Ureter (tissue), 1 donor: ENCODE data around the gene HMX1. TPM values are rescaled to one million over a fixed set of nuclear protein-coding genes. Genes with fewer than 3 reads are reported as not detected.
A peak's percentile ranks its signal among the peaks of the same experiment; 100 is the strongest.

Experiments
- DNase-seq: peaks from one replicate; pipeline ENCODE4 v3.0.0-alpha.2; 2020; ENCODE audit warnings: low spot score
- total RNA-seq: library from RNA; stranded (reverse); gene quantifications from one replicate; pipeline ENCODE4 v1.2.4, GENCODE V29; 2023
- donor health status: DM: yes; HTN: yes; CAD: no.

Gene HMX1
- total RNA-seq, 1 donor from 2014 or later = not detected

DNA sequence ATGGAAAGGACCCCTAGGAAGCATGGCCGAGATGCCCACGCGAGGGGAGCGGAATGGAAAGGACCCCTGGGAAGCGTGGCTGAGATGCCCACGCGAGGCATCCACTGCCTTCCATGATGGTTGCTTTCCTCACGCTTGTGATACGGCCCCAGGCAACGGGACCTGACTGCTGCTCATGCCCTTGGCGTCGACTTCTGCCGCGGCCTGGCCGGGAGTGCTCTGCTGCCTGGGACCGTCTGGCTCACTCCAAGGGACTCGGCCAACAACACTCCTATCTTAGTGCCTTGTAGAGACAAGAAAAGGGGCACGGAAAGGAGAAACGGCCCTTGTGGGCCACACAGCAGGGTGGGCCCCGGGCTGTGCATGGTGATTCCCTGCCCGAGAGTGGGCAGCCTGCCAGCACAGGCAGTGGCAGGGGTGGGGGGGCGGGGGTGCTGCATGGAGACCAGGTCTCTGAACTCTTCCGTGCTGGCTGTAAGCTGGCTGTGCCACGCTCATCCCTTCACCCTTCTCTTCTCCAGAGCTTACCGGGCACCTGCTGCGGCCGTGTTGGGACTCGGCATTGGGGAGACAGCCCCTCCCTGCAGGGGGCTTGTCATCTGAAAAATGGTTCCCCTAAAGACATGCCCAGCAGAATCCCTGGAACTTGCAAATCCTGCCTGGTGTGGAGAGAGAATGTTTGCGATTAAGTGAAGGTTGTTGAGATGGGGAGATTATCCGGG lies 38.6 kb upstream of the HMX1 start:
- peak; percentile 17 for DNase-seq

DNA sequence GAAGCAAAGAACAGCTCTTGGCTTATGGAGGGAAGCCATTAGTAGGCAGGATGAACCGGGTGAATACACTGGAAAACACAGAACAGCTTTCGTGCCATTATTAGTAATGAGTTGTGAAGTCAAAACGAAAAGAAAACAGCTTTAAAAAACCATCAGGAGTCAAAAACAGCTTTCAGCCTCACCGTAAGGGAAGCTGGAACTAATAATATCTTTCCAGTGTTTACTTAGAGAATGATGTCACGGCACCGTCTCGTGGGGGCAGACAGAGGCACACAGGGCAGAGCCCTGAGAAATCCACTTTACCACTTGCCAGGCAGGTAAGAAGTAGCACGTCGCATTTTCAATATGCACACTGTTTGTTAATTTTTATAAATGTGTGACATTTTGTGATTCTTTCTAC lies 37.9 kb upstream of the HMX1 start:
- no peak for DNase-seq

DNA sequence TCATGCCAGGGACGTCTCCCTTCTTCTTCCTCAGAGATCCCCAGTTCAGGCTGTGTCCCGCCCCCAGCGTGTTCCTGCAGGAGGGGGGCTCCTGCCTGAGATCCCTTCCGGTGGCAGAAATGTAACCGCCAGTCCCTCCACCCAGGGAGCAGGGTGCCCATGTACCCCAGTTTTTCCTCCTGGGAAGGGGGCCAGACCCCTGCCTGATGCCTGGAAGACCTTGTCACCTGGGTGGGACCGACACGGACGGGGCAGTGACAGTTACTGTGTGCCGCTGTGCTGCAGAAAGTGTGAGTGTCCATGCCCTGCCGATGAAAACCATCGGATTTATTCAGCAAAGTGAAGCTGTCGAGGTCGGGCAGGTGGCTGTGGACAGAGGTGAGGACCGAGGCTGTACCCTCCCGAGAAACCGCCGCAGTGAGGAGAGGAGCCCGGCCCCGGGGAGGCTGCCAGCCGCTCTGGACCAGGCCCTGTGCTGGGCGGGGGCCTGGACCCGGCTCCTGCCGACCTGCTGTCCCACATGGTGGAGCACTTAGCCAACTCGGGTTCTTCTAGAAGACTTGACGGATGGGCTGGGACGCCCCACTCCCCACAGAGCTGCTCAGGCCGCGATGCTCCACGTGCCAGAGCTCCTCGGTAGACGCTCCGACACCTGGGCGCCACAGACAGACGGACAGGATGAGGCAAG lies 36.7 kb upstream of the HMX1 start:
- DNase-seq = no peak

DNA sequence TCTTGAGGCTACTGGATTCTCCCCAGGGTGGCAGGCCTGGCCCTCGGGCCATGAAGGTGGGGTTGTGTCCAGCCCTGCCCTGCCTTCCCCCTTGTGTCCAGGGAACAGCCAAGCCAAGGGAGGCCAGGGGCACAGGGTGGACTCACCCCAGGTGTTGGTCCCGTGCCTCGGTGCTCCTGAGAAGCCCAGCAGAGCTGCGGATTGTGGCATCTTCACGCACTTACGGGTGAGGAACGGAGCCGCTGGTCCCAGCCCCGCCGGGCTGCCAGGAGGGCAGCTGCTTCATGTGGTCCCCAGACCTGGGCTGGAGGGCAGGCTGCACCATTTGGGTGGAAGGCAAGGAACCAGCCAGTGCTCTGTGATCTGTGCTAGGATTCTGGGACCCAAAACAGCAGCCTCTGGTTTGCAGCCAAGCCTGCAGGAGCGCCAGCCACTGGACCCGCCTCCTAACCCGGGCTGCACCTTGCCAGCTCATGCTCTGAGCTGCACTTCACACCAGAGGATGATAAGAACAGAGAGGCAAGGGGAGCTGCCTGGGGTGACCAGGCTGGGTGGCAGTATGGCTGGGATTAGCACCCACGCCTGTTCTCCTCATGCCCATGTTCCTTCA lies 36.1 kb upstream of the HMX1 start:
- DNase-seq = no peak

DNA sequence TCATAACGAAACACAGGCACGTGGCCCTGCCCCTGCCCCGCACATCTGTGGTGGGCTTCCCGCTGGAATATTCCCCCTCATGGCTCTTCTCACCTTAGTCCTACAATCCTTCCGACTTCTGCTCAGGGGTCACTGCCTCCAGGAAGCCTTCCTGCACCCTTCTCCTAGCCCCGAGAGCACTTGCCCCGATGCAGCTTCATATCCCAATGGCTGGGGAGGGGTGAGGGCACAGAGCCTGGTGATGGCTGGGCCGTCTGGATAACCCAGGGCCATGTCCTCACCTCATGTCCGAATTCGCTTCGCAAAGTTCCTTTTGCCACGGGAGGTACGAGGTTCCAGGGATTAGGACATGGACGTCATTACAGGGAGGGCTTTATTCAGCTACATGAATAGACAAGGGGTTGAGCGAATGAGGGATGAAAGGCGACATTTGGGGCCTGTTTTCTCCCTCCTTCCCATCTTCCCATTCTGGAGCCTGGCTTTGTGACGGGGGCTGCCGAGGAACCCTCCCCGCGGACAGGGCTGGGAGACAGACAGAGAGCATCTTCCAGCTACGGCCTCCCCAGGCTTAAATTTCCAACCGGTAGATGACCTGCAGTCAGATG lies 35.5 kb upstream of the HMX1 start:
- no peak for DNase-seq

DNA sequence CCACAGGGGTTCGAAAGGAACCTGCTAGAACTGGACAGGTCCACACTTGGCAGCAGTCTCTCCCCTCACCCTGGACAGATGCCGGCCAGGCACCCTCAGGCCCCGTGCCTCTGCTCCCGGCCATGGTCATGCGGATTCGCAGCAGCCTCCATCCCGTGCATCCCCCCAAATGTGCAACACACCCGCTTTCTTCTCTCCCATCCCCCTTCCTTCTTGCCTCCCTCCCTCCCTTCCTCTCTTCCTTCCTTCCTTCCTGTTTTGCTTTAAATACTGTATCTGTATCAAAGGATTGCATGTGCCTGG lies 35.0 kb upstream of the HMX1 start:
- DNase-seq = no peak

DNA sequence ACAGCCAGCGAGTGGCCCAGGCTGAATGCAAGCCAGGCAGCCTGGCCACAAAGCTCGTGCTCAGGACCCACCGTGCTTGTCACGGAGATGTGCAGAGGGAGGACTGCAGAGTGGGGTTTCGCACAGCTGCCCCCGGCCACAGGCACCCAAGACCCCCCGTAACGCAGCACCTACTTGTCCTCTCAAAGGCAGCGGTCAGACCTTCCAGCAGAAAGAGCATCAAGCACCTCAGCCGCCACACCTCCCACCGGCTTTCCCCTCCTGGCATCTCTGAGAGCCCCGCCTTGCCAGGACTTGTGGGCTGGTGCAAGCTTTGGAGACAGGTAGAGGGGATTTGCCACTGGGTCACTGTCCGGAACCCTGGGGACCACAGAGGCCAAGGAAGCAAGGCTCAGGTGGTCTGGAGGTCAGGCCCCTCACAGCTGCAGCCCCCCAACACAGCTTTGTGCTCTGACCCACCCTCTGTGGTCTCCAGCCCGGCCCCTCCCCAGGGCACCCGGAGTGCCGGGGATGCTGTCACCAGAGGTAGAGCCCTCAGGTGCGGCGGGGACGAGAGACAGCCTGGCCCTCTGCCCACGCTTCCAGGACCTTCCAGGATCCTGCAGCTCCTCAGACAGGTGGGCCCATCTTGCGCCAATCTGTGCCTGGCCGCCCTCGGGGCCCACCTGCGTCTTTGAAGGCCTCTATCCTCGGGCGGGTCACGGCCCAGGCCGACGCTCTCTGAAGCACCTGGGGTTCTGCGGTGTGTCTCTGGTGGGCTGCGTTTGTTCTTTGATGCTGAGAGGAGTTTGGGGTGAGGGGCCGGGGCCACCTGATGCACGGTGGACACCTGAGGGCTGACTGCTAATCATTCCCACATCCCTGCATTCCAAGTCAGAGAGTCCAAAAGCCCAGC lies 34.4 kb upstream of the HMX1 start:
- DNase-seq = no peak

DNA sequence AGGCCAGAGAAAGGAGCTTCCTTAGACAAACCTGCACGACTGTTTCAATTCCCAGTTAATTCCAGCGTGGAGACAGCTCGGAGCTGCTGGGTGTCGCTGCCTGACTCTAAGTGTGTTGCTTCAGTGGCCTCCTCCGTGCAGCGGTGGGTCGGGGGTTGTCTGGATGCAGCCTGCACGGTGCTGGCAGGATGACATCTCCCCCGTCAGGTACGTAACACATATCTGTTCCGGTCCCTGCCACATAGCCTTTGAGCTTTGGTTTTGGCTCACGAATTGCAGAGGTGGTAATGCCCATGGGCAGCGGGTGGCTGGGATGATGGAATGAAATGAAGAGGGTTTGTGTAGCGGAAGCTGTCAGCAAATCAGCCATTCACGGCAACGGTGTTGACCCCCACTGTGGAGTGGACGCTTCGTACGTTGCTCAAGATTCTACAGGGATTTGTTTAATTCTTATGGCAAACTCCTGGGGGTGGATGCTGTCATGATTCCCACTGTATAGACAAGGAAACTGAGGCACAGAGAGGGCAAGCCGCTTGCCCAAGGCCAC lies 33.7 kb upstream of the HMX1 start:
- no peak for DNase-seq

DNA sequence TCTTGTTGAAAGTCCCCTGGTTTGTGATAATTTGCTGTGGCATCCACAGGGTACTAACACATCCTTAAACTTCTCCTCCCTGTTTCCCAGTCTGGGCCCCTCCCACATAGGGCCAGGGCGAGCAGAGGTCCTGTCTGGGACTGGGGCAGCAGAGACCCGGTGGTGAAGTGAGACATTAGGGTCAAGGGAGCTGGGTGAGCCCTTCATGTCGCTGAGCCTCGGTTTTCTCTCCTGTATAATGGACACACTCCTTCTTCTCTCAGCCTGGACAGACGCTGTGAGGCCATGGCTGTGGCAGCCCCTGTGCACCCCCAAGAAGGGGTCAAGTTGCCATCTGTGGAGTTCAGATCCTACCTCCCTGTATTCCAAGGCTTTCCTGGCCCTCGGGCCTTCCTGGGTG lies 33.0 kb upstream of the HMX1 start:
- DNase-seq = no peak

DNA sequence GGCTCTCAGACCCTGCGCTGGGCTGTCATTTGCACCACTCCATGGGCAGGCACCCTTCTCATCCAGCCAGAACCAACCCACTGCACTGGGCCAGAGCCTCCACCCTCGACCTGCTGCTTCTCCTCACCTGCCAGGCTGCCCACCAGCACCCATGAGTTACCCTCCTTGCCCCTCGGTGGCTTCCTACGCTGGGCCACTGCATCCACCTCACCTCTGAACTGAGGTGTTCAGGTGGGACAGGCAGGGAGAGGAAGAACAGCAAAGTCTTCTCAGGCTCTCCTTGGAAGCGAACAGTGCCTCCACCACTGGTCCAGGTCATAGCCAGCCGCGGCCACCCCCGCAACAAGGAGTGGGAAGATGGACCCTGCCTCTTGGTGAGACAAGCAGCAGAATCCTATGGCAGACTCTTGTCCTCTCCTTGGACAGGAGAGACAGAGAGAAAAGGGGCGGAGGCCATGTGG lies 32.4 kb upstream of the HMX1 start:
- no peak for DNase-seq

DNA sequence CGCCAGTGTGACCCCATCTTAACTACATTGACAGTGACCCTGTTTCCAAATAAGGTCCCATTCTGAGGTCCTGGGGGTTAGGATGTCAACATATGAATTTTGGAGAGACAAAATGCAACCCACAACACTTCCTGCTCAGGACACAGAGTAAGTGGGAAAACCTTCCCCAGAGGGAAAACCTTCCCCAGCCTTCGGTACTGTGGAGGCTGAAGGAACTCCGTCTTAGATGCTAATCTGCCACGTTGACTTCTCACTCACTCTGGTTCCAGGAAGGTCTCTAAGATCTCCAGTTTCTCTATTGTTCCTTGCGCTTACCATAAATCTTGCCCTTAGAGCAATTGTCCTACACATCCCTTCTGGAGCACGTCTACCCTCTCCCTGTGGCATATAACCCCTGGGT lies 29.7 kb upstream of the HMX1 start:
- DNase-seq = no peak

DNA sequence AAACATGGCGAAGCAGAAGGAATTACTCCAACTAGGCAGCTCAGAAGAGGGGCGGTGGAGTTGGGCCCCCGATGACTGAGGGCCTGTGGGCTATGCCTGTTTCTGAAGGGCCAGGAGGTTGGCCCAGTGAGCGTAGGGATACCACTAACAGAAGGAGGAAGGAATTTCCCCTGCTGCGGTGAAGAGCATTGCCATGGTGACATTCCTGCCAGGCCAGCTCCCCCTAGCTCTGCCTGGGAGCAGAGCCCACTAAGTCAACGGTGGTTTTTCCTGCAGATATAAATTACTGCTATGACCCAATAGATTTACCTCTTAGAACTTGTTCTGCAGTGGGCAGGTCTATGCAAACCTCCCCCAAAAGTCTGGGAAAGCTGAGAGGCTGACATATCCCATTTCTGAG lies 28.9 kb upstream of the HMX1 start:
- DNase-seq = no peak

DNA sequence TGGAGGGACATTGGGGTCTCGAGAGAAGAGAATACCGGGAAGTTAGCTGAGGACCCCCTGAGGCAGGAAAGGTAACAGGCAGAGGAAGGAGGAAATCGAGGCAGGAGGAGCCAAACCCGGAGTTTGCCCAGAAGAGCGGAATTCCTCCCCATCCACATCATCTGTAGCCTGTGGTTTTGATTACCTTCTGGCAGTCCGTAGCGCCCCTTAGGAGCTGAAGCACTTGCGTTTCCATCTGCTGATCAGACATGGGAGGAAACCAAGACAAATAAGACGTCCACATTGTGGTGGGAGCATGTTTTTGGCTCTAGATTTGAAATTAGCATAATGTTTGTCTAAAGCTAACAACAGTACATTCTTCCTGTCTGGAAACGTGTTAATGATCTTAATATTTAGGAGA lies 26.8 kb upstream of the HMX1 start:
- DNase-seq = no peak

DNA sequence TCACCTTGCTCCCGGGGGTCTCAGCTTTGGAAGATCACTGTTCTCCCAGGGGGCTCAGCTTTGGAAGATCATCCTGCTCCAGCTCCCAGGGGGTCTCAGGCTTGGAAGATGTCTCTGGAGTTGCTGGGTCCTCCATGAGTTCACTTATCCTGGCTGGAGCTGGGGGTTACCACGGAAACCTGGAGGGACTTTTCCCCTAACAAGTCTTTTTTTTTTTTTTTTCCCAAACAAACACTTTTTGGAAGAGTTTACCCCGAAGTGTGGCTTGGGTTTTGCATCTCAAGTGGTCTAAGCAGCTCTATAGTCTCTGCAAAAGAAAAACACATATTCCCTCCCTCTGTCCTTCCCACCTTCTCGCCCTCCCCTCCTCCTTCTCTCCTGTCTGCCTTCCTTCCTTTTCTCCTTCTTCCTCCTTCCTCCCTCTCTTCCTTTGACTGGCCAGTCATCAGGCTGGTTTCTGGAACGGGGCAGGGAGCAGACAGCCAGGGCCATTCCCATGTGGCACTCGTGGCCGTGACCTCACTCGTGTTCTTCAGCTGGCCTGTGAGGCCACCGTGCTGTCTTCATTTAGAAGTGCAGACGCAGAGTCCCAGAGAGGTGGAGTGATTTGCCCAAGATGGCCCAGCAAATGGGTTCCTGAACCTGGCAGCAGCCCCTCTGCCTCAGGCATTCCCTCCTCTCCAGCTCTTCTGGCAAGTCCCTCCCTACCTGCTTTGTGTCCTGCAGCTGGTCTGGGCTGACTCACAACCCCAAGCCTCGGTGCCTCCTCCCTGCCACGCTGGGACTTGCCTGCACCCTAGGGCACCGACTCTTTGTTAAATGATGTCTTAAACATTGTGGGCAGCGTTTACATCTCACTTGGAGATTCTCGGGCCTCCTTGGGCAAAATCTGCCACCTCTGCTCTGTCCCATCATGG lies 25.9 kb upstream of the HMX1 start:
- no peak for DNase-seq

DNA sequence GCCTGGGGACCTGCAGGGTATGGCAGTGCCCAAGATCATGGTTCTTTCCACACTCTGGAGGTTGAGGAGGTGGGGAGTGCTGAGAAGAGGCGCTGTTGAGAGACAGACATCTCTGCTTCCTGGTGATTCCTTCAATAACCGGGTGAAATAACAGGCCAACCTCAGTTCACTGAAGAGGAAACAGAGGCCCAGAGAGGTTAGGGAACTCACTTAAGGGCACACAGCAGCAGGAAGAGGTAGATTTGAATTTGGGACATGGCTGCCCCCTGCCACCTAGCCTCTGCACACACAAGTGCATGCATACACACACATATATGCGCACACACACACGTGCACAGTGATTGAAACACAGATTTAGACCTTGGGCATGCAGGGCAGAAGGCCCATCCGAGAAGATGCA lies 24.9 kb upstream of the HMX1 start:
- no peak for DNase-seq

DNA sequence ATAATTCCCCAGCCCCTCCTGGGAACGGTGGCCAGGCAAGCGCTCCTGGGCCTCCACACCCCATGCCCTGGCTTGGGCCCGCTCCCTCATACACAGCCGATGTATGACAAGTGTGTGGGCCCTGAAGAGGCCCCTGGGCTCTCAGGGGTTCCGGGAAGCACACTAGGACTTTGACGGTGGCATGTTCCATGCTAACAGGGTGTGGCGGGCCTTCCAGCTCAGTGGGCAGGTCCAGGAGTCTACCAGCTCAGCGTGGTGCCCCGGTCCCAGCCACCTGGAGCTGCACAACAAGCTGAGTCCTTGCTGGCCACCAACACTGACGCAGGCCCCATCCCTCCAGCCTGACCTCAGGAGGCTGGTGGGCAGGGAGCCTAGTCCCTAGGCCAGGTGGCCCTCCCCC lies 24.4 kb upstream of the HMX1 start:
- no peak for DNase-seq

DNA sequence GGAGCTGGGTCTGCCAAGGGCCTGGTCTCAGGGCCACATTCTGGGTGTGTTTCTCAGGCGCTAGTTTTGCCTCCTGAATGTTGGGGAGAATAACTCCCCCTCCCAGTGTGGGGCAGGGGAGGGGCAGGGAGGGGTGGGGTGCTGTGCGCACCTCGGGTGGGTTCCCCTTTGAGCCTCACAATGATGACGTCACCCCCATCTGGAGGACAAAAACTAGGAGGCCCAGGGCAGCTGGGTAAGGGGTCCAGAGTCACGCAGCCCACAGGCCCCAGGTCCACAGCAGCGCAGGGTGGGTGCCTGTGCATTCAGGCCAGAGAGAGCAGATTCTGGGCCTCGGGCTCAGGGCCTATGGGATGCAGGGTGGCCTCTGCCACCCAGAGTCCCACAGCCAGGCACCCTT lies 23.7 kb upstream of the HMX1 start:
- DNase-seq = no peak

DNA sequence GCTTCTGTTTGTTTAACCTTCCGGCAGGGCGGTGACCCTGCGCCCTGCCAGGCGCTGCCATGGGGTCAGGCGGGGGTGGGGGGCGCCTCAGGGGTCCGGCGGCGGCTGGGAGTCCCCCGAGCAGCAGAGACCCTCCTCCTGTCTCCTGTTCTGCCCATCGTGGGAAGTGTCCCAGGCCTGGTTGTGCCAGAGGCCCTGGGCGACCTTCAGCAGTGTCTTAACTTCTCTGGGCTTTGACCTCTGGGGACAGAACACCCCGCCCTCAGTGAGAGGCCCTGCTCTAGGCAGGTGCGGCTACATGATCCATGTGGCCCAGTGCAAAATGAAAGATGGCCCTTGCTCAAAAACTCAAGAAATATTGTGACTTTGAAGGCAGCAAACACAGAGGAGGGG lies 22.8 kb upstream of the HMX1 start:
- no peak for DNase-seq

DNA sequence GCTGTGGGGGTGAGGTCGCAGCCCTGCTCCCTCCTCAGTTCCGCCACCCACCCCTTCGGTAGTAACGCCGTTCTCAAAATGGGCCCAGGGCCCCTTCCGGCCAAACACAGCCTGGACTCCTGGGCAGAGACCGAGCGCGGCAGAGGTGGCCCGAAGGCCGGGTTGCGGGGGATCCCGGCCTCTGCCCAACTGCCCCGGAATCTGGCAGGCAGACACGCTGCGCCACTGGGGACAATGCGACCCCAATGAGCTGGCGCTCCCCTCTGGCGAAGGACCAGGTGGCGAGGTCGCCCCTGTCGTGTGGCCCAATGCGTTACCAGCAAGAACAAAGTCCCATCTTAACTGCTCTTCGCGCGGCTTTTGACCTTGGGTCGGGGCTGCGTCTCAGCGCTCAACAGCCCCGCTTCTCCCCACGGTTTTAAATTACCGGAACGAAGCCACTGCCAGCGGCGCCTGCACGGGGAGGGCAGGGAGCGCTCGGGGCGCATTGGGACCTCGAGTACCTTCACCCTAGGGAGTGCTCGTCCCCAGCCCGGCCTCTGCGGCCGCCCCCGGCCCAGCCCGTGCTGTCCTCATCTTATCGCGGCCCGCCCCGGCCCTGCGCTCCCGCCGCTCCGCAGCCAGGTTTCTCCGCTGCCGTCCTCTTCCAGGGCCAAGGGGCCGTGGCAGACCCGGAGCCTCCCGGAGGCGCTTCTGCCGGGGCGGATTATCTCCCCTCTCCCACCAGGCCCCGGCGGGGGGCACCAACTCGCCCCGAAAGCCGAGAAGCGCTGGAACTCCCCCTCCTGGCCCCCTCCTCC lies 22.2 kb upstream of the HMX1 start:
- DNase-seq = no peak

DNA sequence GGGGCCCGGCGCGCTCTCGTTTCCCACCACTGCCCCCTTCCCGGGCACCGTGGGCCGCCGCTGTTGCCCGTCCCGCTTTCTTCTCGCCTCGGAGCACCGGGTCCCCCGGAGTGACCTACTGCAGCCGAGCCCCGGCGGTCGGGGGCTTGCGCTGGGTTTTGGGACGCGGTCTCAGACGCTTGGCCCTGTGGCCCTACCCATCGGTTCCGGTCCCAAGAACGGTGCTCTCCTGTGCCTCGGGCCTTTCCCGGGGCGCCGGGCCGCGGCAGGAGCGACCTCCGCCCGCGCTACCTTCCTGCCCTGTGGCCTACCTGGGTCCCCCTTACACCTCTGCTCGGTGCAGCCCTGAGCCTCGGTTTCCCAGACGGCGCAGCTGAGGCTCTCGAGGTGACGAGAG lies 21.6 kb upstream of the HMX1 start:
- DNase-seq = no peak
